HG03457 (cell line): ENCODE results near the gene TCFL5.
"Not testable (repeated sequence)": the region's sequence is repeated elsewhere in the genome, so short reads cannot be mapped to it uniquely, and the experiment has no call there.

Source experiments
- ATAC-seq: cut with Tn5 transposase; IDR thresholded peaks from one replicate; pipeline ENCODE4 v1.9.1; 2021; ENCODE audit warnings: moderate number of reproducible peaks; ENCODE audit not compliant: unreplicated experiment

The TCFL5 gene

GRCh38 chr20:62880935-62881661 lies 19.5 kb upstream of the TCFL5 start:
- ATAC-seq: no peak

DNA sequence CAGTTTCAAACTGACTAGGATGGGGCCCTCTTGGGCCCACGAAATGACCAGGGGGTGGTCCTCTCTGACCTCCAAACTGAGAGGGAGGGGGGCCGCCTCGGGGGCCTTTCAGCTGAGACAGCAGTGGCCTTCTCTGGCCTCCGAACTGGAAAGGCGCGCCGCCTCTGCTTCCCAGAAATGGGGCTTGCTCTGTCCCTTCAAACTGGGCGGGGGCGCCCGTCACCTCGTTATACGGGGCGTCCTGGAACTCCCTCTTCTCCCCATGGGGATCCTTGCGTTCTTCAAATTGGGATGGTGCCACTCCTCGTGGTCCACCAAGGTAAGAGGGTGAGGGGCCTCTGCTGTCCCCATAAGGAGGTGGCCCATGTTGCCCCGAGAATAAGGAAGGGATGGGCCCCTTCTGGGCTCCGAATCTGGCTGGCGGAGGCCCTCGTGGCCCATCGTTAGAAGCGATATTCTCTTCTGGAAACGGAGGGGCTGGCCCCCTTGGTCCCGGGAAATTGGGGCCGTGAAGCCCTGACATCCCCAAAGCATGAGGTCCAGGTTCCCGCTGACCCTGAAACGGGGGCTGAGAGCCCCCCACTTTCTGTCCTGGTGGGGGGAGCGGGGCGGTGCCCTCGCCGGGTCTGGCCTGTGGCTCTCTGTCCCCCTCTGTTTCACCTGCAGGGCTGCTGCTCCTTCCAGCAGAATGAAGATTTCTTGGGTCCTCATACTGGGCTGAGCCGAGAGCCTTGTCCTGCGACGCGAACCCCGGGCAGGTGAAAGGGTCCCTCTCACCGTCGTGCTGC lies 18.7 kb upstream of the TCFL5 start:
- ATAC-seq: no peak

DNA sequence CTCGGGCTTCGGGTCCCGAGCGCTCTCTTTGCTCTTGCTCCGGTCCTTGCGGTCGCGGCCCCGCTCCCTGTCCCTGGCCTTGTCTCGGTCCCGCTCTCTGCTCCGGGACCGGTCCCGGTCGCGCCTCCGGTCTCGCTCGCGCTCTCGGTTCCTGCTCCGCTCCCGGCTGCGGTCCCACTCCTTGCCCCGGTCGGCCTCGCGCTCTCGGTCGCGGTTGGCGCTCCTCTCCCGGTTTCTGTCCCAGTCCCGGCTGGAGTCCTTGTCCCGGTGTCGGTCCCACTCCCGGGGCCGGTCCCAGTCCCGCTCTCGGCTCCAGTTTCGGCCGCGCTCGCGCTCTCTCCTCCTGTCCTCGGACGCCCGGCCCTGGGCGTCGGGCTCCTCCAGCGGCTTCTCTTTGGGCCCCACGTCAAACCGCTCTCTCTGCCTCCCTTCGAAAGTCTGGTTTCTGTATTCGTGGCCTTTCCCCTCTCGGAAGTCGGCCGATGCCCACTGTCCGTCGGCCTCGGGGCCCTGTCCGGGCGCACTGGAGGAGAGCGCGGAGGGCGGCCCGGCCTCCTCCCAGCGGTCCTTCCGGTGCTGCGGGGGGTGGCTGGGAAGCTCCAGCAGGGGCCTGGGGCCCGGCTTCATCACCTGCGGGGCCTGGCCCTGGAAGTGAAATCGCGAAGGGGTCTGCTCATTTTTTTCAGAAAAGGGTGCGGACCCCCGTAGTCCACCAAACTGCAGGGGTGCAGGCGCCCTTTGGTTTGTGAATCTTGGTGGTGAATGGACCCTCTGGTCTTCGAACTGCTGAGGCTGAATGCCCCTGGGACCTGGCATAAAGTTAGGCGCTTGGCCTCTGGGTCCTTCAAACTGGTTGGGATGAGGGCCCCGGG lies 17.9 kb upstream of the TCFL5 start:
- ATAC-seq: no peak

DNA sequence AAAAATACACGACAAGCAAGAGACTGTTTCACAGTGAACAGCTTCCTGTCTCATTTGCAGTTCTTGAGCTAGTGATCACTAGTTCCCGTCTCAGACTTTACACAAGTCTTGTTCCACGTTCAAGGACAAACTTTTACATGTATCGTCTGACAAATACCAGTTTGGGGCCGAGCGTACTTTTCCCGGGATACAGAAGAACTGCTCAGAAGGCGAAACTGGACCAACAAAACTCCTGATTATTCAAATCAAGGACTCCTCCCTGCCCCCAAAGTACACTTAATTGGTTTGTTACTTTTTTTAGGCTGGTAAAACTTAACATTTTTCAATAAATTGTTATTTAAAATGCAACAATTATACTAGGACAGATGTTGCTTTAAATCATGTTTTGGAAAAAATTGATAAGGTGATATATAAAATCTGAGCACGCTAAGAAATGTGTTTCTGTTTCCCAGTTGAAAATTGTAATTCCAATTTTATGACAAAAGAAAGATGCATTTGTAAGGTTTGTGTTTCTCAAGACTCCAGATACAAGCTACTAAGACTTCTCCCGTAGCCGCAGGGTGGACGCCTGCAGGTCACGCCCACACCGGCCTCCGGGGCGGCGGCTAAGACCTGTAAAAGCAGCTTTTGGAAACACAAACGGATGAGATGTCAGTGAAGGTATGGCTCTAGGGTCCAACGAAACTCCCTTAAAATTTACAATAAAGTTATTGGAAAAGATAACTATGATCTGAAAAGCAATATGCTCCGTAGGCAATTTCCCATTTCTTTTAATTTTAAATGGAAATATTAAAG lies 16.8 kb upstream of the TCFL5 start:
- no peak for ATAC-seq

DNA sequence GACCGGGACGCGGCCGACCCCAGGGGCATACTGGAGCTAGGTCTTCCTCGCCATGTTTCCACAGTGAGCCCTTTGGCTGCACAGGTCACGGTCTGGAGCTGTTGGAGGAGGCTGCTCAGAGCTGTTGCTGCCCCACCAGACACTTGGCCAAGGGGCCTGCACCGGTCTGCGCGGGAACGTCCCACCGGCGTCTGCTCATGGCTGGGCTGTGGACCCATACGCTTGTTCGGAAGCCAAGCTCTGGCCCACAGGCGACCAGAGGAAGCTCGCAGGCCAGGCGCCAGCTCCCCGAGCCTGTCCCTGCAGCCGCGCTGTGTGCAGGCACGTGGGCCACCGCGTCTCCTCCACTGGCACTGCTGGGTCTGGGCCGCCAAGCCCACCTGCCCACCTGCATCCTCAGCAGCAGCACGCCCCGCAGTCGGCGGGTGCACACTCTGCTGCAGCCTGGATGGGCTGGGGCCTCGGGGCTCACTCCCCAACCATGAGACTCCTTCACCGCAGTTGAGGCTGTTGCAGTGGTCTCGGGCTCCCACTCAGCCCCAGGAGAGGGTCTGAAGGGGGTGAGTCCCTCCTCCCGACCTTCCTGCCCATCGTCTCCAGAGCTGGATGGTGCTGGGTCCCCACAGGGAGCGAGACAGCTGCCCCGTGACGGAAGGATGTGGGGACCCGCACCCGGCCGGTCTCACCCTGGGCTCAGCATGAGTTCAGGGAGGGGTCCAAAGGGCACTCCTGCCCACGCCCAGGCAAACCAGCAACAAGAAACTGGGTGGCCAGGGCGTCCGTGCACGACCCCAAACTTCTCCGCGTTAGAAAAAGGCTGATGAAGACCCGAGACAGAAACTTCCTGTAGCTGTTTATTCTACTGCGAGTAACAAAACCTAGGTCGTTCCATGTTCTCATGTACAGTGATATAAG lies 15.5 kb upstream of the TCFL5 start:
- no peak for ATAC-seq

DNA sequence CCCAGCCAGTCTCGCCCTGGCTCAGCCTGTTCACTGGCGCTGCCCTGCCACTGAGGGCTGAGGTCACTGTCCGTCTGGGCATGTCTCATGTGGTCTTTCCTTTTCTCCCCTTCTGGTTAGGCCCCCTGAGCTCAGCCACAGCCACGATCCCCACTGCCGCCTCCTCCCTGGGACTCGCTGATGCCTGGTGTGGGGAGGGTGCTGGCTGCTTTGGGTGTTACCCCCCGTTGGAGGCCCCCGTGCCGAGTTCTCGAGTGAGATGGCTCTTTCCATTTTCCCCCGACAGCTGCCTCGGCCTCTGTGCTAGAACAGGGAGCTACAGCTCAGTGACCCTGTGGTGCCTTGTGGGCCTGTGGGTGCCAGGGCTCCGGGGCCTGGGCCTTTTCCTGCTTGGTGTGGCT lies 14.9 kb upstream of the TCFL5 start:
- ATAC-seq: no peak

DNA sequence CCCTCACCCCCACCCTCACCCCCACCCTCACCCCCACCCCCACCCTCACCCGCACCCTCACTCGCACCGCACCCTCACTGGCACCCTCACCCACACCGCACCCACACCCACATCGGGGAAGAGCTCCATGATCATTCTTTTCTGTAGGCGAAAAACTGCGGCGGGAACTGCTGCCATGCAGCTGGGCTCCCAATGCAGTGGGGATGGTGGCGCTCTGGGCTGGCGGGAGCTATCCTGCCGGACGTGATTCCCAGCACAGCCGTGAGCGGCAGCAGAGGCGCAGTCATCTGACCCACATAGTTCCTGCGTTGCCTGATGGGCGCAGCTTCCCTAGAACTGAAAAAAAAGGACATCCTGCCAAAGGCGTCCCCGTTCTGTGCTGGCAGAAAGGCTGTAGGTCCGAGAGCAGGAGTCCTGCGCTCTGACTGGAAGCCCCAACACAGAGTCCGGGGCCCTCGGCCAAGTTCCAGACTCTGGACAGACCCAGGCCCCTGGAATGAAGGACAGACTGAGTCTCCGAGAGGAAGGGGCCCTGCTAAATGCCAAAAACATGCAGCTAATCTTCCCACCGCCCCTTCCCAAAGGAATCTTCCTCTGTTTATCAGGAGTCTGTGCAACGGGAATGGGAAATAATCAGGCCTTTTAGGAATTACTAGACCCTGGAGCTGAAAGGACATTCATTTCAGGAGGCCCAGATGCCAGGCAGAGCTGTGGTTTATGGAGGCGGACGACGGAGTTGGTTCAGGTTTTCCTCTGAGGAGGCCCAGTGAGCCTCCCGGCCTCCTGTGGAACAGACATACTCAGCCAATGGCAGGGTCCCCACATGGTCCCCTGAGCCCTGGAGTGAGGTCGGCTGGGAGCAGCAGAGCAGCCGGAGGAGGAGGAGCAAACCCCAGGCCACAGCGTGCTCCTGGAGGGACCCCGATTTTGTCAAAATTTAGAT lies 14.1 kb upstream of the TCFL5 start:
- ATAC-seq: no peak

- no peak for ATAC-seq
These were observed 13.3 kb upstream of the TCFL5 start for GRCh38 chr20:62874964-62875344.

GRCh38 chr20:62873681-62874031 lies 12.0 kb upstream of the TCFL5 start:
- not testable (repeated sequence) for ATAC-seq

DNA sequence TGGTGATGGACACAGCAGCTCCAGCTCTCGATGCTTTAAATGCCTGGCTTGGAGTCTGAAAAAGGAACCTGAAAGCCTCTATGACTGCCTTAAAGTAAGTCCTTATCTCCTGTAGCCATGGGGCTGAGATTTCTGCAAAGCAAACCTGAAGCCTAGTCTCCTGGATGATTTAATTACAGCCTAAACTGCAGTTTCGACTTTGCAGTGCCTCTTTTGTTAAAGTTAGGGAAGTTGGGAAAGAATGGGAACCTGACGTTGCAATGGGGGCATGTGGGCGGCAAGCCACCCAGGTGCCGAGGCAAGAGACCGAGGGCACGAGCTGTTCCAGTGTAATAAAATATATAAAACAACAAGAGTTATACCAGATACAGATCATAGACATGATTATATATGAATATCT lies 11.7 kb upstream of the TCFL5 start:
- no peak for ATAC-seq

GRCh38 chr20:62872862-62873261 lies 11.2 kb upstream of the TCFL5 start:
- ATAC-seq: no peak

DNA sequence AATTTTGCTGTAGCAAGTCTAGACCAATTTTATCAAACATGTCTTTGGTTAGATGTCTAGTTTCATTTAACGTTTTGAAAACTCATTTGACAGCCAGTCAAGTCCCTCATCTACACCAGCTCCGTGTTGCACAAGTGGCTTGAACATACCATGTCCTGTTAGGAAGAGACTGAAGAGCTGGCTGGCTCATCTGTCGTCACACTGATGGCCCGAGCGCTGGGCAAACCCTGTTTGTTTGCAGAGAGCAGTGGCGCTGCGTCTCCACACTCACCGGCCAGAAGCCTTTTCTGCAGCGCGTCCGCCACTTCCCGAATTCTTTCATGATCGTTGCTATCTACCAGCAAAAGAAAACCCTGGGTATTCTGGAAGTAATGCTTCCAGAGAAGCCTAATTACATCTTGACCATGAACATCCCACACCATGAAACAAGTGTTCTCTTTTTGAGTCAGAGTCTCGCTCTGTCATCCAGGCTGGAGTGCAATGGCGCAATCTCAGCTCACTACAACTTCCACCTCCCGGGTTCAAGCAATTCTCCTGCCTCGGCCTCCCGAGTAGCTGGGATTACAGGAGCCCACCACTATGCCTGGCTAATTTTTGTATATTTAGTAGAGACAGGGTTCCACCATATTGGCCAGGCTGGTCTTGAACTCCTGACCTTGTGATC lies 10.7 kb upstream of the TCFL5 start:
- ATAC-seq: no peak

DNA sequence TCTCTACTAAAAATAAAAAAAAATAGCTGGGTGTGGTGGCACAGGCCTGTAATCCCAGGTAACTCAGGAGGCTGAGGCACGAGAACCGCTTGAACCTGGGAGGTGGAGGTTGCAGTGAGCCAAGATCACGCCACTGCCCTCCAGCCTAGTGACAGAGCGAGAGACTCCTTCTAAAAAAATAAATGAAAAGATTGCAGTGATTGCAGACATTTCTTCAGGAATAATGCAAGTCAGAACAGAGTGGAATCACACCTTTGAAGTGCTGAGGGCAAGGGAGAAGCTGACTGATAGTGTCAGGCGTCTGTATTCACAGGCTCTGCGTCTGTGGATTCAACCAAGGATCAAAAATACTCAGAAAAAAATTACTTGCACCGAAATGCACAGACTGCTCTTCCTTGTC lies 2.6 kb upstream of the TCFL5 start:
- ATAC-seq: no peak

DNA sequence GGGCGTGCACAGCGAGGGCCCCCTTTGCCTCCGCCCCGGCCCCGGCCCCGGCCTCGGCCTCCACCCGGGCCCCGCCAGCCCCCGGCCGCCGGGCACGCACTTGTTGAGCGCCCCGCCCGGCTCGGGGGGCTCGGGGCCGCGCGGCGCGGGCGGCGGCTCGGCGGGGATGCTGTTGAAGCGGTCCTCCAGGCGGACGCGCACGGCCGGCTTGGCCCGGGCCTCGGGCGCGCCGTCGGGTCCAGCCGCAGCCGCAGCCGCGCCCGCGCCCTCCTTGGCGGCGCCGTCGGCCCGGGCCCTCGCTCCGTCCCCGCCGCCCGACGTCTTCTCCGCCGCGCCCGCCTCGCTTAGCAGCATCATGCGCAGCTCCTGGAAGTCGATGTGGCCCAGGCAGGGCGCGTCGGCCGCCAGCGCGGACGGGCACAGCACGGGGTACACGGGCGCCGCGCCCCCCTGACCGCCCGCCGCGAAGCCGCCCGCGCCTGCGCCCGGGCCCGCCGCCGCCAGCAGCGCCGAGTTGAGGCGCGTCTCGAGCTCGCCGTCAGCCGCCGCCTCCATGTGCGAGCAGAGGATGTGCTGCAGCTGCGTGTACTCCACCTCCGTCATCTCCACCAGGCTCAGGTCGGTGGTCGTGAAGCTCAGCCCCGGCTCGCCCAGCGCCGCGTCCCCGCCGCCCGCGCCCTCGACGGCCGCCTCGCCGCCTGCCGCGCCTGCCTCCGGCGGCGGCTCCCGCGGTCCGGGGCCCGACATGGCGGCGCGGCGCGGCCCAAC lies 514 bp downstream of the TCFL5 start:
- peak; percentile 23 for ATAC-seq

DNA sequence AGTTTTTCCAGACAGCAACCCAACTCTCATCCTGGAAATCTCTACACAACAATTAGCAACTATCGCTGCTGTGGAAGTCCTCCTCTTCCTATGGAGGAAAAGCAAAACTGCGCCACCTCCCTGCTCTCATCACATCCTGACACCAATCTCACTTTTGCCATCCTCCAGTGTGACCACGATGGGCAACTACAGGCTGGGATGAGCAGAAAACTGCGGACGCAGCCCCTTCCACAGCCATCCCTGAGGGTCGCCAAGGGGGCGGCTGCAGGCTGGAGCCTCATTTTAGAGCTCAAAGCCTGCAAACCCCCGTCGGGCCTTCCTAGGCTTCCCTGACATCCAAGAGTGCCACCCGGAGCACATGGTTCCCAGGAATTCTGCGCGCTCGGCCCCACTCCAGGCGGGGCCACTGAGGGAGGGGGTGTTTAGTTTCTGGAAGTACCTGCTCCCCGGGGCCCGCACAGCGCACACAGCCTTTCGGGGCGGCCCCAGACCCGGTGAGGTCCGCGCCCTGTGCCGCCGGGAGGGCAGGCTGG lies 1.2 kb downstream of the TCFL5 start:
- ATAC-seq: peak; percentile 11

- no peak for ATAC-seq
These were observed 1.9 kb downstream of the TCFL5 start for GRCh38 chr20:62859721-62860120.
